Ovary (tissue), 10 donors: ENCODE data around the gene LRP8. TPM values are rescaled to one million over a fixed set of nuclear protein-coding genes. Genes with fewer than 3 reads are reported as not detected.

Source experiments
- DNase-seq, 5 donors: peaks; one replicate each; pipeline ENCODE4 v3.0.0-alpha.2; 2019 to 2020
- H3K27ac ChIP-seq, 2 donors: fragments of 200-600 bp; one replicate each; pipeline versions ENCODE4 v1.5.1 to v1.8.0; 2019 to 2022
- H3K27me3 ChIP-seq: fragments of 200-600 bp; one replicate; pipeline ENCODE4 v1.8.0; 2022
- H3K36me3 ChIP-seq: fragments of 200-600 bp; sonication (generic); one replicate; pipeline ENCODE4 v1.5.1; 2019
- H3K4me1 ChIP-seq: one replicate; pipeline ENCODE4 v1.8.1; 2013; ENCODE audit warnings: mild to moderate bottlenecking, moderate library complexity; ENCODE audit not compliant: insufficient read depth
- H3K4me3 ChIP-seq: fragments of 200-600 bp; sonication (generic); one replicate; pipeline ENCODE4 v1.5.1; 2017
- H3K9me3 ChIP-seq, 2 donors: fragments of 200-600 bp in 1 of 2; sonication (generic) in 1 of 2; one replicate each; pipeline versions ENCODE4 v1.5.1 to v1.8.1; 2013 to 2019; ENCODE audit warnings: mild to moderate bottlenecking in 1 of 2, moderate library complexity in 1 of 2
- EP300 ChIP-seq: sonication (generic); formaldehyde crosslinking; IDR thresholded peaks from one replicate; pipeline ENCODE4 v1.6.1; 2017; ENCODE audit warnings: antibody characterized with exemption
- POLR2A ChIP-seq: fragments of 450-650 bp; IDR thresholded peaks from one replicate; pipeline ENCODE4 v1.6.1; 2017; ENCODE audit warnings: antibody characterized with exemption, mild to moderate bottlenecking, moderate library complexity
- WGBS, 3 donors: extraction: QIAGEN DNeasy Blood & Tissue Kit in 1 of 3; methylation state at CpG; one replicate each; pipeline versions ENCODE4 v1.1.5 to v1.1.7; 2013 to 2017; 5-methylcytosine and 5-hydroxymethylcytosine counted together
- intact Hi-C, 4 donors: fragments of 100-400 bp; cut with DNase I; formaldehyde crosslinking; loops; one replicate each; pipeline versions ENCODE4 v1.11.0 to v1.15.1; 2022 to 2023
- long read RNA-seq, 3 donors: library from polyadenylated mRNA in 2 of 3; unstranded in 2 of 3; transcript quantifications; one replicate each; pipeline ENCODE4 v2.0.0 and lab custom pipeline, GENCODE V29; 2021 to 2026
- polyA plus RNA-seq, 2 donors: library from polyadenylated mRNA; stranded (reverse); fragments of 200-250 nt in 1 of 2; fragments of 350-450 nt in 1 of 2; fragmentation: Illumina TruSeq in 1 of 2; extraction: RNeasy Lipid Tissue Mini Kit (QIAGEN cat#74804) in 1 of 2; gene quantifications; one replicate each; pipeline ENCODE4 v1.2.3, GENCODE V29; 2013 to 2014
- total RNA-seq, 7 donors: library from RNA; depleted of rRNA in 2 of 7; stranded (reverse); fragments of >200 nt in 2 of 7; fragmentation: NEBNext Ultra II Directional in 3 of 7; extraction: Animal tissue kit (Norgen Biotek cat#: 25700) in 3 of 7; gene quantifications; one replicate each; pipeline versions ENCODE4 v1.1.0 to v1.2.4, GENCODE V29; 2016 to 2023
- TF ChIP-seq, protein P1 (sequence below), 3 donors: fragments of 450-650 bp in 2 of 3; fragments of 200-600 bp in 1 of 3; IDR thresholded peaks; one replicate each; pipeline versions ENCODE4 v1.5.1 to v1.8.0; 2016 to 2022; ENCODE audit warnings: antibody characterized with exemption in 3 of 3, mild to moderate bottlenecking in 1 of 3
- donor health status: DM: no; HTN: no; CAD: no; lungs with moderate emphysema.
- donor health status: DM: no; HTN: no; CAD: no.
- donor health status: Bipolar disorder and iron deficiency.
- donor health status: DM: yes; HTN: yes; CAD: no.
- donor health status: DM: no; HTN: no; CAD: no.
- donor health status: DM: yes; HTN: yes; CAD: no.

Gene LRP8
- 10 to 100 TPM in 1 of 7 donors, 1 to 10 TPM in 6; 1.2 to 10.6 (median 2.2) TPM for total RNA-seq
- 1 to 10 TPM; 1.5 to 8.9 TPM for polyA plus RNA-seq
- long read RNA-seq, donor 1, result 0 reads
- long read RNA-seq, donor 2, result 0 reads
- long read RNA-seq, donor 3, partial matches to known transcripts, result 0 of 2 reads
- long read RNA-seq, donor 3, other reads (novel, unspliced or antisense), result 2 of 2 reads

DNA sequence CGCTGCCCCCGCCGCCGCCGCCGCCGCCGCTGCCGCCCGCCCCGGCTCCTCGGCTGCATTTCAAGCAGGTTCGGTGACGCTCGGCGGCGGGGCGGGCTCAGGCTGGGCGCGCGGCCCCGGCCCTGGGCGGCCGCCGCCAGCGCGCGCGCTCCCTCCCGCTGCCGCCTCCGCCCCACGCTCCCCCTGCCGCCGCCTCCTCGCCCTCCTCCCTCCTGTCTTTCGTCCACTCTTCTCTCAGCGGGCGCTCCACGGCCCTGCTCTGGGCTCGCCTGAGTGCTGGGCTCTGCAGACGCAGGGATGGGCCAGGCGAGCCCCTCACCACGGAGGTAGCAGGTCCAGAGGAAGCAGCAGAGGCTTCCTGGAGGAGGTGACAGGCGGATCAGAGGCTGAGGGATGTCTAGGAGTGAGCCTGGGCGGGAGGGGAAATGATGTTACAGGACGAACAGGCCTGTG lies at the start of gene LRP8:
Gene LRP8, minus strand, starts transcription at position 62 of the 453 bp plus-strand sequence. CDS start 158 bp downstream, outside the sequence.
- H3K4me3 ChIP-seq, result peak within 1 kb of the TSS; percentile 68
- H3K4me1 ChIP-seq, result peaks cover 6% of the 10 kb centered on the region
- WGBS, 3 donors, result 1 to 4% (median 1%) methylated on average over 13 to 46 of the region's 47 CpGs
- intact Hi-C loops, result no loop called here
- DNase-seq, result peak; percentile 55 to 77 (median 70)
- H3K36me3 ChIP-seq, result no peaks in the 10 kb centered on the region
- no peaks in the 10 kb centered on the region for H3K27me3 ChIP-seq
- peak within 1 kb of the TSS in 1 of 2 donors; percentile 38 for H3K27ac ChIP-seq
- H3K9me3 ChIP-seq, result no peaks in the 10 kb centered on the region
- TF ChIP-seq EP300, result no peak
- TF ChIP-seq, protein P1, sequence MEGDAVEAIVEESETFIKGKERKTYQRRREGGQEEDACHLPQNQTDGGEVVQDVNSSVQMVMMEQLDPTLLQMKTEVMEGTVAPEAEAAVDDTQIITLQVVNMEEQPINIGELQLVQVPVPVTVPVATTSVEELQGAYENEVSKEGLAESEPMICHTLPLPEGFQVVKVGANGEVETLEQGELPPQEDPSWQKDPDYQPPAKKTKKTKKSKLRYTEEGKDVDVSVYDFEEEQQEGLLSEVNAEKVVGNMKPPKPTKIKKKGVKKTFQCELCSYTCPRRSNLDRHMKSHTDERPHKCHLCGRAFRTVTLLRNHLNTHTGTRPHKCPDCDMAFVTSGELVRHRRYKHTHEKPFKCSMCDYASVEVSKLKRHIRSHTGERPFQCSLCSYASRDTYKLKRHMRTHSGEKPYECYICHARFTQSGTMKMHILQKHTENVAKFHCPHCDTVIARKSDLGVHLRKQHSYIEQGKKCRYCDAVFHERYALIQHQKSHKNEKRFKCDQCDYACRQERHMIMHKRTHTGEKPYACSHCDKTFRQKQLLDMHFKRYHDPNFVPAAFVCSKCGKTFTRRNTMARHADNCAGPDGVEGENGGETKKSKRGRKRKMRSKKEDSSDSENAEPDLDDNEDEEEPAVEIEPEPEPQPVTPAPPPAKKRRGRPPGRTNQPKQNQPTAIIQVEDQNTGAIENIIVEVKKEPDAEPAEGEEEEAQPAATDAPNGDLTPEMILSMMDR (IDR thresholded peaks at IDR 0.05), result no peak
- no peak for TF ChIP-seq POLR2A

DNA sequence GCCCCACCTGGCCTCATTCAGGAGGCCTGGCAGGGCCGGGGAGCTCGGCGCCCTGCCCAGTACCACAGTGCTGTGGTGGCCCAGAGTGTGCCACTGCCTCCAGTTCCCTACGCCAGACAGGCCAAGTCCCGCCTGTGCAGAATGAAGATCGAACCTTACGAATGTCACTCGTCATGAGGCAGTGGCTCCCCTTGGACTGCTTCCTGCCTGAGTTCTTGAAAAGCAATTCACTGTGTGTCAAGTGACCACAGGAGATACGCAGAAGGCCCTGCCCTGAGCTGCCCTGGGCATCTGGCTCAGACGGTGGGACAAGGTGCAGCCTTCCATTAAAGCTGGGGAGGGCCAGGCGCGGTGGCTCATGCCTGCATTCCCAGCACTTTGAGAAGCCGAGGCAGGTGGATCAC lies 49.6 kb upstream of the LRP8 start:
- TF ChIP-seq EP300 (no peak), POLR2A (no peak)
- TF ChIP-seq, protein P1 (IDR thresholded peaks at IDR 0.05), result no peak
- Histone ChIP-seq H3K4me1 (no peaks in the 10 kb centered on the region), H3K36me3 (no peaks in the 10 kb centered on the region), H3K4me3 (no peak overlapping the region), H3K27ac (no peak overlapping the region), H3K27me3 (no peaks in the 10 kb centered on the region), H3K9me3 (no peaks in the 10 kb centered on the region)
- DNase-seq, result peak in 1 of 5 donors; percentile 14
- intact Hi-C loops, result loop anchor here in 1 of 4 donors (5.0 kb wide), 1 partner anchor 1455 kb away; no protein-coding TSS in a partner anchor
- WGBS, 3 donors, result 89 to 95% (median 94%) methylated on average over 9 to 13 of the region's 13 CpGs

DNA sequence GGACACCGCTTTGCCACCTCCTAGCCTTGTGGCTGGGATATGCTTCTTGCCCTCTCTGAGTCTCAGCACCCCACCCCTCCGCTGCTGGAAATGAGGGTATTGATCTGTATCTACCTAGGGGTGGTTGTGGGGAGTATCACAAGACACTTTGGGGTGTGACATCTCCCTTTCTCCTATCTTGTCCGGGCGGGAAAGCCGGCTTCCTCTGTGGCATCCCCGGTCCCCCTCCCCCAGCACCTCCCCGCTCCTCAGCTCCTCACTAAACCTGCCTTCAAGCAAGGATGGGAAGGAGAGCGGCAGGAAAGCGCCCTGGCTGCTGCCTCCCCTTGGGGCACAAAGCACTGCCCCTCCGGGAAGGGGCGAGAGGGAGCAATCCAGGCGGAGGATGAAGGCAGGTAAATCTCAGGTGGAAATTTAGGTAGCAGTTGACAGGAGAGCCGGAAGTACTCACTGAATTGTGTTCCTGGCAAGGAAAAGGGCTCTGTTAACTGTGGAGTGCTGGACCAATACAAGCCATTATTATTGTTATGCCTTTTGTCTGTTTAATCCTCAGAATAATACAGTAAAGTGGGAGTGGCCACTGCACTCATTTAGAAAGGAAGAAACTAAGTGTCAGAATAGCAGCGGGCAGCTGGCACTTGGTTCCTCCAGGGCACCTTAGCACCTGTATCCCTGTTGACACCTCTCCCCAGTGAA lies 49.0 kb upstream of the LRP8 start:
- Histone ChIP-seq H3K27me3 (no peaks in the 10 kb centered on the region), H3K4me1 (no peaks in the 10 kb centered on the region), H3K36me3 (no peaks in the 10 kb centered on the region), H3K4me3 (no peak overlapping the region), H3K9me3 (no peaks in the 10 kb centered on the region), H3K27ac (no peak overlapping the region)
- WGBS, 3 donors, result 87 to 94% (median 90%) methylated on average over 14 of the region's 14 CpGs
- peak in 2 of 5 donors; percentile 1 to 14 for DNase-seq
- TF ChIP-seq EP300 (no peak), POLR2A (no peak)
- TF ChIP-seq, protein P1 (IDR thresholded peaks at IDR 0.05), result no peak
- intact Hi-C loops, result loop anchor here in 1 of 4 donors (5.0 kb wide), 1 partner anchor 1455 kb away; no protein-coding TSS in a partner anchor

DNA sequence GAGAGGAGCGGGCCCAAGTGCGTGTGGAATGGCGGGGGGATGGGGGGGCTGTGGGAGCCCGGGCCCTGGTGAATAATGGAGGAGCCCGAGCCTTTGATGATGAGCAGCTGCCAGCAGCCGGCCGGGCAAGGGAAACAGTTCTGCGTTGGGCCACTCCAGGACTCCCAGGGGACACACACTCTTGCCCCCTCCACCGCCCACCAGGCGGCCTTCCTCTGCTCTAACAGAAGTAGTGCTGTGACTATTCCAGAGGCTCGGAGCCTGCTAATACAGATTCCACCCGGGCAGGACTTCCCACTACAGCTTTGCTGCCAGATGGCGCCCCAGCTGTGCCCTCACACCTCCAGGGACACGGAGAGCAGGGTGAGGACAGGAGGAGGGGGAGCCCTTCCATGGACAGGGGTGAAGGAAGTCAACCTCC lies 48.2 kb upstream of the LRP8 start:
- Histone ChIP-seq H3K9me3 (no peaks in the 10 kb centered on the region), H3K4me1 (no peaks in the 10 kb centered on the region), H3K27ac (no peak overlapping the region), H3K27me3 (no peaks in the 10 kb centered on the region), H3K36me3 (no peaks in the 10 kb centered on the region), H3K4me3 (no peak overlapping the region)
- peak in 2 of 5 donors; percentile 2 to 27 for DNase-seq
- TF ChIP-seq EP300, result no peak
- TF ChIP-seq POLR2A, result no peak
- TF ChIP-seq, protein P1 (IDR thresholded peaks at IDR 0.05), result no peak
- intact Hi-C loops, result loop anchor here in 1 of 4 donors (5.0 kb wide), 1 partner anchor 1456 kb away; no protein-coding TSS in a partner anchor
- 37 to 52% (median 50%) methylated on average over 14 of the region's 14 CpGs for WGBS, 3 donors
